LoVo (cell line): Measurements from ENCODE around the gene RXRG.

Experiments
- DNase-seq: peaks from one replicate; pipeline ENCODE4 v3.0.0-alpha.2; 2016; ENCODE audit warnings: low spot score

The RXRG gene

GRCh38 chr1:165408518-165408917 is 36.4 kb downstream of the RXRG start:
- peak; percentile 17 for DNase-seq

GRCh38 chr1:165407398-165407797 is 37.5 kb downstream of the RXRG start:
- no peak for DNase-seq

GRCh38 chr1:165403835-165404482 is 41.0 kb downstream of the RXRG start:
- DNase-seq: peak; percentile 18

GRCh38 chr1:165402517-165403111 is 42.3 kb downstream of the RXRG start:
- DNase-seq: no peak

GRCh38 chr1:165397944-165398343 is 47.0 kb downstream of the RXRG start:
- DNase-seq: no peak

GRCh38 chr1:165395901-165396300 is 49.0 kb downstream of the RXRG start:
- no peak for DNase-seq

- DNase-seq: no peak
These were observed 49.4 kb downstream of the RXRG start for GRCh38 chr1:165395478-165395877.

GRCh38 chr1:165392634-165393571 is 52.0 kb downstream of the RXRG start:
- peak; percentile 69 for DNase-seq

- no peak for DNase-seq
These were observed 55.3 kb downstream of the RXRG start for GRCh38 chr1:165389609-165390008.

GRCh38 chr1:165387961-165388360 is 57.0 kb downstream of the RXRG start:
- no peak for DNase-seq

GRCh38 chr1:165387505-165387904 is 57.4 kb downstream of the RXRG start:
- no peak for DNase-seq

GRCh38 chr1:165383599-165384405 is 61.1 kb downstream of the RXRG start:
- DNase-seq: no peak

GRCh38 chr1:165383067-165383466 is 61.9 kb downstream of the RXRG start:
- no peak for DNase-seq

- DNase-seq: no peak
These were observed 63.0 kb downstream of the RXRG start for GRCh38 chr1:165381745-165382505.

- no peak for DNase-seq
These were observed 68.1 kb downstream of the RXRG start for GRCh38 chr1:165376811-165377311.

- peak; percentile 76 for DNase-seq
These were observed 68.7 kb downstream of the RXRG start for GRCh38 chr1:165376041-165376810.

- peak; percentile 5 for DNase-seq
These were observed 69.3 kb downstream of the RXRG start for GRCh38 chr1:165375623-165376022.

GRCh38 chr1:165371588-165372225 is 73.2 kb downstream of the RXRG start:
- no peak for DNase-seq

- peak; percentile 56 for DNase-seq
These were observed 75.6 kb downstream of the RXRG start for GRCh38 chr1:165369255-165369848.
